Tibial artery (tissue), 4 donors: Measurements from ENCODE around the gene CFAP61.

Source experiments
- DNase-seq, 2 donors: peaks; one replicate each; pipeline ENCODE4 v3.0.0-alpha.2; 2019
- H3K27ac ChIP-seq, 2 donors: fragments of 200-600 bp; sonication (generic) in 1 of 2; 1 replicate in 1 of 2; 2 replicates in 1 of 2; pipeline ENCODE4 v1.5.1; 2018 to 2019; ENCODE audit warnings: mild to moderate bottlenecking in 1 of 2
- H3K27me3 ChIP-seq, 2 donors: fragments of 200-600 bp; sonication (generic) in 1 of 2; one replicate each; pipeline versions ENCODE4 v1.5.1 to v1.6.0; 2016 to 2019
- H3K36me3 ChIP-seq, 3 donors: fragments of 200-600 bp; sonication (generic) in 2 of 3; one replicate each; pipeline ENCODE4 v1.5.1; 2016 to 2019; ENCODE audit warnings: mild to moderate bottlenecking in 2 of 3
- H3K4me1 ChIP-seq, 4 donors: fragments of 200-600 bp; sonication (generic) in 2 of 4; 1 replicate in 3 of 4; 2 replicates in 1 of 4; pipeline ENCODE4 v1.5.1; 2016 to 2019
- H3K4me3 ChIP-seq, 2 donors: fragments of 200-600 bp; sonication (generic) in 1 of 2; 1 replicate in 1 of 2; 2 replicates in 1 of 2; pipeline ENCODE4 v1.5.1; 2018 to 2019; ENCODE audit warnings: mild to moderate bottlenecking in 2 of 2
- H3K9me3 ChIP-seq, 3 donors: fragments of 200-600 bp; sonication (generic) in 1 of 3; one replicate each; pipeline ENCODE4 v1.5.1; 2016 to 2019
- CTCF ChIP-seq, 2 experiments: fragments of 200-600 bp in 1 of 2; fragments of 450-650 bp in 1 of 2; IDR thresholded peaks; one replicate each; pipeline ENCODE4 v1.5.1; 2017 to 2019; ENCODE audit warnings: antibody characterized with exemption in 2 of 2, mild to moderate bottlenecking in 1 of 2, moderate library complexity in 1 of 2
- intact Hi-C: fragments of 100-400 bp; cut with DNase I; formaldehyde crosslinking; loops from one replicate; pipeline ENCODE4 v1.15.0; 2023; ENCODE audit warnings: low total_unique reads

Gene CFAP61

GRCh38 chr20:20265210-20265609 is 212.9 kb downstream of the CFAP61 start:
- no peak for TF ChIP-seq CTCF (IDR thresholded peaks at IDR 0.05)
- no peaks in the 10 kb centered on the region for H3K4me1 ChIP-seq
- intact Hi-C loops, result no loop called here

GRCh38 chr20:20266552-20266951 is 214.2 kb downstream of the CFAP61 start:
- Histone ChIP-seq H3K4me1 (no peaks in the 10 kb centered on the region), H3K9me3 (no peaks in the 10 kb centered on the region), H3K36me3 (no peaks in the 10 kb centered on the region), H3K4me3 (no peak overlapping the region), H3K27ac (no peak overlapping the region), H3K27me3 (no peaks in the 10 kb centered on the region)
- TF ChIP-seq CTCF (IDR thresholded peaks at IDR 0.05), result no peak
- intact Hi-C loops, result no loop called here
- DNase-seq, result no peak

More at GRCh38 chr20:20265210-20265609, 212.9 kb downstream of the CFAP61 start:
- no peak for DNase-seq
- Histone ChIP-seq H3K4me3 (no peak overlapping the region), H3K27ac (no peak overlapping the region), H3K27me3 (no peaks in the 10 kb centered on the region), H3K9me3 (no peaks in the 10 kb centered on the region), H3K36me3 (no peaks in the 10 kb centered on the region)

- no peaks in the 10 kb centered on the region for H3K36me3 ChIP-seq
- peak in 1 of 2 donors; percentile 55 for DNase-seq
- intact Hi-C loops, result no loop called here
- H3K4me1 ChIP-seq, result no peaks in the 10 kb centered on the region
- H3K4me3 ChIP-seq, result no peak overlapping the region
- H3K27me3 ChIP-seq, result no peaks in the 10 kb centered on the region
- no peaks in the 10 kb centered on the region for H3K9me3 ChIP-seq
- no peak for TF ChIP-seq CTCF (IDR thresholded peaks at IDR 0.05)
- H3K27ac ChIP-seq, result no peak overlapping the region
These were observed 215.5 kb downstream of the CFAP61 start for GRCh38 chr20:20267685-20268370.

GRCh38 chr20:20271271-20271670 is 218.9 kb downstream of the CFAP61 start:
- no peaks in the 10 kb centered on the region for H3K36me3 ChIP-seq
- H3K9me3 ChIP-seq, result no peaks in the 10 kb centered on the region
- H3K4me3 ChIP-seq, result no peak overlapping the region
- H3K27me3 ChIP-seq, result no peaks in the 10 kb centered on the region
- TF ChIP-seq CTCF (IDR thresholded peaks at IDR 0.05), result no peak
- DNase-seq, result no peak
- no peak overlapping the region for H3K27ac ChIP-seq
- H3K4me1 ChIP-seq, result no peaks in the 10 kb centered on the region
- intact Hi-C loops, result no loop called here

GRCh38 chr20:20272686-20273085 is 220.4 kb downstream of the CFAP61 start:
- DNase-seq, result no peak
- Histone ChIP-seq H3K27ac (no peak overlapping the region), H3K36me3 (no peaks in the 10 kb centered on the region), H3K4me3 (no peak overlapping the region), H3K4me1 (no peaks in the 10 kb centered on the region), H3K9me3 (no peaks in the 10 kb centered on the region), H3K27me3 (no peaks in the 10 kb centered on the region)
- intact Hi-C loops, result no loop called here
- no peak for TF ChIP-seq CTCF (IDR thresholded peaks at IDR 0.05)

- intact Hi-C loops, result no loop called here
- no peak for TF ChIP-seq CTCF (IDR thresholded peaks at IDR 0.05)
- no peak overlapping the region for H3K27ac ChIP-seq
- no peak overlapping the region for H3K4me3 ChIP-seq
- no peaks in the 10 kb centered on the region for H3K36me3 ChIP-seq
- no peaks in the 10 kb centered on the region for H3K4me1 ChIP-seq
- no peaks in the 10 kb centered on the region for H3K27me3 ChIP-seq
- DNase-seq, result no peak
- H3K9me3 ChIP-seq, result no peaks in the 10 kb centered on the region
These were observed 221.0 kb downstream of the CFAP61 start for GRCh38 chr20:20273286-20273685.
